HG02981 (cell line): ENCODE measurements around the gene TMEM33.

Experiments
- ATAC-seq: cut with Tn5 transposase; IDR thresholded peaks from one replicate; pipeline ENCODE4 v1.9.1; 2021; ENCODE audit warnings: mild to moderate bottlenecking, moderate library complexity; ENCODE audit not compliant: unreplicated experiment

The TMEM33 gene

DNA sequence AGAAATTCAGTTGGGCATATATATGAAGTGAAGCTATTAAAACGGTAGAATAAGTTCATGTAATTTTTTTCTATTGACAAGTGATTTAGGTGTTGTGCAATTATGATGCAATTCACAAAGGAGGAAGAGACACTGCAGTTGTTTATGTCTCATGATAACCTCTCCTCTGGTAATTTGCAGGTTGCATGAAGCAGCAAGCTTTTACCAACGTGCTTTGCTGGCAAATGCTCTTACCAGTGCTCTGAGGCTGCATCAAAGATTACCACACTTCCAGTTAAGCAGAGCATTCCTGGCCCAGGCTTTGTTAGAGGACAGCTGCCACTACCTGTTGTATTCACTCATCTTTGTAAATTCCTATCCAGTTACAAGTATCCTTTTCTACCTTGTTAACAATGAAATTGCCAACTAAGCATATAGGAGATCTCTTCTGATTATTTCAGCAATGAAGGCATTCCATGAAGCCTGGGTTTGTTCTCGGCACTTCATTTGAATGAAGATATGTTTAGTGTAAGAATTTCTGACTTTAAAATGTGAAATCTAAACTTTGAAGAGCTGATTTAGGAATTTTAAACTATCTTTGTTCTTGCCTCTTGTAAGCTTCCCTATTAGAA is 3.9 kb downstream of the TMEM33 start:
- ATAC-seq: no peak

DNA sequence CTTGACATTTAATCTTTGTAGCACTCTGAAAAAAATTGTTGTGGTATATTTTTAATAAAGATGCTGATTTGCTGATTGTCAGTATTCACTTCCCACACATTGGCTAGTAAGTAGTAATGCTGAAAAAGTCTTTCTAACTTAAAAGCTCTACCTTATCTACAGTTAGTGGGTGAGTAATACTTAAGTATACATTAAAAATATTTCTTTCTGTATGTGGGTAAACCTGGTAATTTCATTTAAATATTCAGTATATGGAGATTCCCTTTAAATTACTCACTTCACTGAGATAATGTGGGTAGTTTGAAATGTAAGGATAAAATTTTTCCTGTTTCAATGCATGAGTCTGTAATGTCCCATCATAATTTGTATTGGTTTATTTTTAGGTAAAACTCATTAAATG is 5.6 kb downstream of the TMEM33 start:
- ATAC-seq: no peak

DNA sequence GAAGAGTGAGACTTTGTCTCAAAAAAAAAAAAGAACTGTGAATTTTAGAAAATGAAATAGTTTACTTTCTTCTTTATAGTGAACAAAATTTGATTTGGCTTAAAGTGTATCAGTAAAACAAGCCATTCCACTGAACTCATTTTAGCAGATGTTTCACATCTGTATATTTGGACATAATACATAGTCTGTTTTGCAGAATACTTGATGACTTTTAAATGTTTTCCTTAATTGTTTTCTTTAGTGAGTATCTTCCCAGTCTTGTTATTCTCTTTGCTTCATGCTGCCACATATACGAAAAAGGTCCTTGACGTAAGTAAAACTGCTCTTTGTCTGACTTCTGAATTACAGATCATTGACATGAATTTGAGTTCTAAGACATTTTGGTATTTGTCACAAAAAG is 8.3 kb downstream of the TMEM33 start:
- ATAC-seq: no peak

DNA sequence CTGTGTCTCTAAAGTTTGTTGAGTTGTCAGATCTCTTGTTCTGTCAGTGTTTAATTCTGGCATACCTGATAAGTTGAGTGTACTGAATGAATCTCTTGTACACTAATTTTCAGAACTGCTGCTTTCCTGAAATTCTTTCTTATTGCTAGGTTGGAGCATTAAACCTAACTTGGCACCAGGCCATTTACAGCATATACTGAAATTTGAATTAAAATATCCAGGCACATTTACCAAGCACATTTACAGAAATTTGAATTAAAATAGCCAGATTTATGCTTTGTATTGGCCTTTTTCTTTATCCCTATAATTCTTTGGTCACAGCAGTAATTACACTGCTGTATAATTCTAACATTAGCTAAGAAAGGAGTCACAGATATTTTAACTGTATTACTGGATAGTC is 8.9 kb downstream of the TMEM33 start:
- no peak for ATAC-seq

DNA sequence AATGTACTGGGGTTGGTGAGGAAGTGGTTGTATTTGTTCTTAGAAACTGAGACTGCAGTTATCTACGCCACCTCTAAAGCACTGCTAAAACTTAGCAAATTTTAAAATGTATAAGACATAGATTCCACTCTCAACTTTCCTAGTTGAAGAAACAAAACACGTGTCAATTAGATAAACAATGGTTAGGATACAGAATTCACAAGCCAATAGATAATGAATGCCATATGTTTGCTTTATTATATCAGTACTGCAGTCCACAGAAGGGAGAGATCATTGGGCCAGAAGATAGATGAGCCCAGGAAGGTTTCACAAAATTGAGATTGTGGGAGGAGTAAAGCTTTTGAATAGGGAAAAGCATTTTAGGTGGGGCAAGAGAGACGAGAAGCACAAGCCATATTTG is 14.3 kb downstream of the TMEM33 start:
- no peak for ATAC-seq

DNA sequence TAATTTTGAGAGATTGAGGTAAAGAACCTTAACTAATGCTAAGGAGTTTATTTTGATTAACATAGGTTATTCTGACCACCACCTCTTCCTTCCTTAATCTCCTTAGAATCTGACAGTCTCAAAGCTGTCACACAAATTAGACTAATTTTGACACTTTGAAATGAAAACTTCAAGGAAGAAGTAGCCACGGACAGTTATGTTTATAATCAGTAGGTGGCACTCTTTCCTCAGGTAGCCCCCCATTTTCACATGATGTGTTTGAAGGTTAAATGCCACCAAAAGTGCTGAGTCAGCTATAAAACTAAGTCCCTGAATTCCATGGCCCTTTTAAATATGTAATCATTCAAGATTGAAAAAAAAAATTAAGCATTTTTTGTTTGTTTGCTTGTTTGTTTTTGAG is 22.4 kb downstream of the TMEM33 start:
- ATAC-seq: no peak

DNA sequence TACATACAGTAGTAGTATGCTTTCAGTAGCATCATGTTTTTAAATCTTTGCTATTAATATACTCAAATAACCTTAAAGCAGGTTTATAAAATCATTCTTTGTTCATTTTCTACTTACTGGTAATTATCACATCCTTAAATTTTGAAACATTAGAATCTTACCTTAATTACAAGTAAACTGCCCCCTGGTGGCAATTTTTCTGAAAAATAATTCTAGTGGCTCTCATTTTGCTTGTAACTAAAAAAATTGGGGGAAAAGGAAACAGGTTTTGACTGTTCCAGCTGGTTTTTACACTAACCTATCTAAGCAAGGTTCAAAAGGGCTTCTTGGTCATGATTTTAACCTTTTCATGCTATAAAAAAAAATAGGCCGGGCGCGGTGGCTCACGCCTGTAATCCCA is 27.9 kb downstream of the TMEM33 start:
- no peak for ATAC-seq

DNA sequence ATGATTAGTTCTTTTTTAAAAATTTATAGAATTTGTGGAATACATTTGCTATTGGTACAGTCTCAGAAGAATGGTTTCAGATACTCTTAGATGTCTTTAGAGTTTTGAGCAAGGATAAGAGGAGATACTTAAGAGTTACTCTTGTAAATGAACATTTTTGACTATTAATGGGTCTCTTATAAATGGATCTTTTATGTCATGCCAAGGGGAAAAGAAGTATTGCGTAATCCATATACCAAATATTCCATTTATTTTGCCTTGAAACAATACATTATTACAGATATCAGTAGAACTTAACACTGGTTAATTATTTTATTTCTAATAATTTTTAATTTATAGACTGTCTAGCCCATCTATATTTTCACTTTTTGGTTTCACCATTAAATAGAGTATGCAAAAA is 29.2 kb downstream of the TMEM33 start:
- ATAC-seq: no peak

DNA sequence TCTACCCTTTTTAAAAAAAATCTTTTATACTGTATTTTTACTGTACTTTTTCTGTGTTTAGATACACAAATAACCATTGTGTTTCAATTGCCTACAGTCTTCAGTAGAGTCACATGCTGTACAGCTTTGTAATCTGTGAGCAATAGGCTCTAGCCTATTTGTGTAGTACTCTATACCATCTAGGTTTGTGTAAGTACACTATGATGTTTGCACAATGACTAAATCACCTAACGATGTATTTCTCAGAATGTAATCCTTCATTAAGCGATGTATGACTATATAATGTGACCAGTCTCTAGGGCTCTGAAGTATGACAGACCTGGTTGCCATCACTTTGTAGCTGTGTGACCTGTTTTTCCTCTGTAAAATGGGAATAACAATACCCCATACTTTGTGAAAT is 32.2 kb downstream of the TMEM33 start:
- ATAC-seq: no peak

DNA sequence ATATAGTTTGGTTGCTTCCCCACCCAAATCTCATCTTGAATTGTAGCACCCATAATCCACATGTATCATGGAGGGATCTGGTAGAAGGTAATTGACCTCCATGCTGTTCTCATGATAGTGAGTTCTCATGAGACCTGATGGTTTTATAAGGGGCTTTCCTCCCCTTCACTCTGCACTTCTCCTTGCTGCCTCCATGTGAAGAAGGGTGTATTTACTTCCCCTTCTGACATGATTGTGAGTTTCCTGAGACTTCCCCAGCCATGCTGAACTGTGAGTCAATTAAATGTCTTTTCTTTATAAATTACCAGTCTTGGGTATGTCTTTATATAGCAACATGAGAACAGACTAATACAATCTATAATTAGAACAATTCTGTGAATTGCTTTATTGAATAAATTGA is 34.4 kb downstream of the TMEM33 start:
- ATAC-seq: no peak

DNA sequence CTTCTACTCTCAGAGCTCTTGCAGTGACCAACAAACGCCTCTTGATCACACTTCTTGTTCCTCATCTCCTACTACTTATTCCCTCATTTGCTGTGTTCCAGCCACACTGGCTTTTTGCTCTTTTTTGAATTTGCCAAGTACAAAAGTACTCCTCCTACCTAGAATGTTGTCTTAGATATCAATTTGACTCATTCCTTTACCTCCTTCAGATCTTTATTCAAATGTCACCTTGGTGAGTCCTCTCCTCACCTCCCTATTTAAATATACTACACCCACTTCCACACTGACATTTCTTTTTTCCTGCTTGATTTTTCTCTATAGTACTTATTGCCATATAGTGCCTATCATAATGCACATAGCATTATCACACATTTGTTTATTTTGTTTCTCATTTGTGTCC is 40.1 kb downstream of the TMEM33 start:
- ATAC-seq: no peak

DNA sequence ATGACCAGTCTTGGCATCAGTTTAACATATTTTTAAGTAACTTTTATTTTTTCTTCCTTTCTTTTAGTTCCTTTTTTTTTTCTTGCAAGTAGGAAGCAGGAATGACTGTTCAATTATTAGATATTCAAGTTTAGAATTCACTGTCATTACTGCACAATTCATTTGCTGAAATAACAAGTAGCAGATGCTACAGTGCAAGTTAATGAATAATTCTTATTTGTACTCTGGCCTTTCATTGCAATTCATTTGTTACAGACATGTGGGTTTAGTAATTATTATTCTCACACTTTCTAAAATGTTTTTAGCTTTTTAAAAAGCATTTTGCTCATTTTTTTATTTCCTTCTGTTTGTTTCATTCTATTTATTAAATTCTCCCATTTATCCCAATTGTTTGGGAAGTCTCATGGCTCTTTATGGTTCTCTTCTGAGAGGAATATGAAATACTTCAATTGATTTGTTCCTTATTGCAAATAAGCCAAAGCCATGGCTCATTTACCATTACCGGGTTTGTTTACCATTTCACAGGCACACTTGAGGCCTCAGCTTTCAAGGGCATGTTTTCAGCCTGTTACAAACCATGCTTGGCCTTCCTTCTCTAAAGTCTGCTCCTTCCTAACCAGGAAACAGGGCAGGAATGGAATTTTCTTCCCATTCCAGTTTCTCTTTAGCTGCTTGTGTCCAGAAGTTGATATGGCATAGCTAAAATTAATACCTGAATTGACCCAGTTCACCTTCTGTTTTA is 41.7 kb downstream of the TMEM33 start:
- no peak for ATAC-seq

DNA sequence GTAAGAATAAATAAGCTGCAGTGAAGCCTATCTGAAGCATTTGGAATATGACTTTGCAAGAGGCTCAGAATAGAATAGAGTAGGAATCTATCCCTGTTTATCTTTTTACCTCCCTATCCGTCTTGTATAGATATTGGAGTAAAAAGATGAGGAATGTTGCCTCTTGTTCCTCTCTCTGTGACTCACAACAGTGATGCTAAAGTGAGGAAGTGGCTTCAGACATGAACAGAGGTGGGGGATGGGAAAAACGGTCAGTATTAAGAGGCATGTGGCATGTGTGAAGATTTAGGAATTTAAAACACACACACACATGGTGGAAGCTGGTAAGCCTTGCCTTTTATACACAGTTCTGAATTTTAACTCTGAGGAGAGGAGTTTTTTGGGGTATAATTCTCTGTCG is 42.5 kb downstream of the TMEM33 start:
- no peak for ATAC-seq

DNA sequence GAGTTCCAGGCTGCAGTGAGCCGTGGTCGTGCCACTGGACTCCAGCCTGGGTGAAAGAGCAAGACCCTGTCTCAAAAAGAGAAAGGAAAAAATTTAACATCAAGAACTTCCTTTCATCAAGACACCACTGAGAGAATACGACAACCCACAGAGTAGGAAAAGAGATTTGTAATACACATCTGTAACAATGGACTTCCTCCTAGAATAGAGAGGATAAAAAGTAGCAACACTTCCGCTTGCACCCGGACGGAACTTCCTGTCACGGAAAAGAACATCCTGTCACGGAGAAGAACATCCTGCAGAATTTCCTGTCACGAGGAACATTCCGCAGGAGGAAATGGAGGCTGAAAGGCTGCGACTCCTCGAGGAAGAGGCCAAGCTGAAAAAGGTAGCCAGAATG is 46.2 kb downstream of the TMEM33 start, which contains the start of gene DCAF4L1:
TSS of gene DCAF4L1 (plus strand) at position 301 of the 400 bp plus-strand sequence. CDS start at position 338, 37 bp downstream.
- ATAC-seq: no peak

DNA sequence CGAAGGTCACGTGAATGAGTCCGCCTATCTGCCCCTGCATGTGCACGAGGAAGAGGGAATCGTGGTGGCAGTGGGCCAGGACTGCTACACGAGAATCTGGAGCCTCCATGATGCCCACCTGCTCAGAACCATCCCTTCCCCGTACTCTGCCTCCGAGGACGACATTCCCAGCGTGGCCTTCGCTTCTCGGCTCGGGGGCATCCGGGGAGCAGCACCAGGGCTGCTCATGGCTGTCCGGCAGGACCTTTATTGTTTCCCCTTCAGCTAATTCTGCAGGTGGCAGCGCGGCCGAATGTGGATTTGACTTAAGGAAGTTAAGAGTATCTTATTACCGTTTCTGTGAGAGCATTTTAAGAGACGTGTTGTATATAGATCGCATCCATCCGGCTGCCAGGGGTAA is 47.5 kb downstream of the TMEM33 start:
- ATAC-seq: no peak

DNA sequence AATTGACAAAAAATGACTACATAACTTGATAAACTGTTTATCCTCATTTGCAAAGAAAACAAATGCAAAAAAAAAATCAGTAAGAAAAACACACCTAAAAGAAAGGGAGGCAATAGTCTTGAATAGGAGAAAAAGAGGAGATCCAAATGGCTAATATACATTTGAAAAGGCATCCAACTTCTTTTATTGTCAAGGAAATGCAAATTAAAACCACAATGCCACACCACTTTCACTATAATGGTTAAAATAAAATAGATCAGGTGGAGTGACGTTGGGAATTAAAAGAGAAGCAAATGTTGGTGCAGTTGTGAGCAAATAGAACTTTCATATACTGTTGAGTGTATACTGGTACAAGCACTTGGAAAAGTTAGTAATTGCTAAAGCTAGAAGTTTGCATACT is 49.9 kb downstream of the TMEM33 start:
- no peak for ATAC-seq

DNA sequence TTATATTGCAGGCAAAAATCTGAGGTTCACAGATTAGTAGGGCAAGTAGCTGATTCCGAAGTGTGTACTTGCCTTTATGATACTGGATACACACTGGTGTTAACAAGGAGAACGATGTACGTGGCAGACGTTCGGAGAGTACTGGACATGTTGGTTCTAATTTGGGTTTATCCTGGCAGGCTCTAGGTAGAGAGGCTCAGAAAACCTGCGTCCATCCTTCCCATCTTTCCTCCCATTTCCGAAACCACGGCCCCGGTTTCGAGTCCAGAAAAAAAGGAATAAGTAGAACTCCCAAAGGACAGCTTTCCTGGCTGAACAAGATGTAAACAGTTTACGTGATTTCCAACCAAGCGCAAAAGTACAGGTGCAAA is 54.8 kb downstream of the TMEM33 start:
- ATAC-seq: peak; percentile 6

DNA sequence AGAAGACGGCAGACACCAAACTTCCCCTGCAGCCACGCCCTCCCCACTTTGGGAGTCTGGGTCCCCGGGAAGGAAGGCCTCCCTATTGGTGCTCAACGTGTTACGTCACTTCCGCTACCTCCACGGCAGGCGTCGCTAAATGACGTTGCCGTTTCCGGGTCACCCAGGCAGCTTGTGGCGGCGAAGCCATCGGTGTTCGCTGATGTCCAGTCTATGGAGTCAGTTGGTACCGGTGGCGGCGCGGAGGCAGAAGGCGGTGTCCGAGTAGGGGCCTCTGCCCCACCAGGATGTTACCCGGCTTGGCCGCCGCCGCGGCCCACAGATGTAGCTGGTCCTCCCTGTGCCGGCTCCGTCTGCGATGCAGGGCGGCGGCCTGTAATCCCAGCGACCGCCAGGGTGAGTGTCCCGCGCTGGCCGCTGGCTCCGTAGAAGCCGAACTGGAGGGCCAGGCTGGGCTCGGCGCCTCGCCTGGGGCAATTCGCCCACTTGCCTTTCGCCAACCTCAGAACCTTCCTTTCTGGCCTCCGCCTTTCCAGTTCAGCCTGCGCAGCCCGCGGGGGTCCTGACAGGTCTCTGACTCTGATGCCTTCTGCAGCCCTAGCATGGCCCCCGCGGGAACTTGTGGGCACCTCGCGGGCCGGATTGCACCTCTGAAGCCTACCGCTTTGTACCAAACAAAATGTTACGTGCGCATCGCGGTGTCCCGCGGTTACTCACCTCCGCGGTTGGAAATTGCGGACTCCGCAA is 55.3 kb downstream of the TMEM33 start, which contains the start of gene SLC30A9:
TSS of gene SLC30A9 (plus strand) at position 166 of the 747 bp plus-strand sequence. CDS start at position 288, 122 bp downstream.
- peak; percentile 99 for ATAC-seq

DNA sequence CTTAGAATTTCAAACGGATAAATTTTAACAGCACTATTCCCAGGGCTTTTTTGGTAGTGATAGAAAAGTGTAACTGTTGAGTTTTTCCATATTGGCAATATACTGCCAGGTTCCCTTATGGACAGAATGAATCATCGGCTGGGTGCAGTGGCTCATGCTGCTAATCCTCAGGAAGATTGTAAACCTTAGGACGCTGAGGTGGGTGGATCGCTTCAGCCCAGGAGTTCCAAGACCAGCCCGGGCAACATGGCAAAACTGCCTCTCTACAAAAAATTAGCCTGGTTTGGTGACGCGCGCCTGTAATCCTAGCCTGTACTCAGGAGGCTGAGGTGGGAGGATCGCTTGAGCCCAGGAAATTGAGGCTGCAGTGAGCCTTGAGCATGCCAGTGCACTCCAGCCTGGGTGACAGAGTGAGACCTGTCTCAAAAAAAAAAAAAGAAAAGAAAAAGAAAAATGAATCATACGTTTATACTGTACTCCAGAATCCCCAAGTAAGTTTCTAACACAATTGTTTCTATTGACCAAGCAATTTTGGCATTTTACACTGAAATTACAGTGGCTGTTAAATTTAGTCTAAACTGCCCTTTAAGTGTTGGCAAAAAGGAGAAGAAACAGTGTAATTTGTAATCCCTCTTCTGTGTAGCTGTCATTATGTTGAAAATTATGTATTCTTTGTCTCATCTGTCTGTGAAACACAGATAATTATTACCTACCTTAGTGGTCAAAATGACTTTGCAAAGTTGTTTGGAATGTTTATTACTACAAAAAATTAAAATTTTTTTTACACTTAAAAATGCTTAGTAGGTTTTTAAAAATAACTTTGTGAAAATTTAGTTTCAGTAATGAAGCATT is 56.9 kb downstream of the TMEM33 start:
- ATAC-seq: no peak

DNA sequence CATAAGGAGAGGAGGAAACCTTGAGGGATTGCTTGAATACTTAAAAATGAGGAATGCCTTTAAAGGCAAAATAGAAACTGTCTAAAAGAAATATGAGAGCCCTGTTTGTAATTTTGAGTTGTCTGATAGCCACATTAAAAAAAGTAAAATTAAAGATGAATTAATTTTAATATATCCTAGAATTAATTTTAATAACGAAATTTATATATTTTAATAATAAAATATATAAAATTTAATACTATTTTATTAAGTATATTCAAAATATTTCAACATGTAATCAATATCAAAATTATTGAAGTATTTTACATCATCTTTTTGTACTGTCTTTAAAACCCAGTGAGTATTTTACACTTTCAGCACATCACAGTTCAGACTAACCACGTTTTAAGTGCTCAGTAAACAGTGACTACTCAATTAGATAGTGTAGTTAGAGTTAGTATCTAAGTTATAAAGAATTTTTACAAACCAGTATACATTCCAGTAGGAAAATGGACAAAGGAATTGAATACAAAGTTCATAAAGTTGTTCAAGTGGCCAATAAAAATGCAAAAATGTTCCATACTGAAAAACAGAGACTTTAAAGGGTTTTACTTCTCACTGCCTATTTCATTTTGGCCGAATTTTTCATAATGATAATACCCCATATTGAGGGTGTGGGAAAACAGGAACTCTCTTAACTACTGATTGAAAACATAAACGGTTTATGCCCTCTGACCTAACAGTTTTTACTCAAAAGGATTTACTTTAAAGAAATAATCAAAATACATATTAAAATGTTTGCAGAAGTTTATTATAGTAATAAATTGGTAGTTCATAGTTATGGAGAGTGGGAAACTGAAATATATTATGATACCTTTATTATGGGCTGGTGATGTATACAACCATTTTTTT is 58.0 kb downstream of the TMEM33 start:
- no peak for ATAC-seq
